Fibroblast of upper back skin (primary cell): ENCODE measurements around the gene ATM.
"Not testable (repeated sequence)": the region's sequence is repeated elsewhere in the genome, so short reads cannot be mapped to it uniquely, and the experiment has no call there.

Experiments used
- DNase-seq: peaks from one replicate; pipeline ENCODE4 v3.0.0-alpha.2; 2013

Gene ATM

DNA sequence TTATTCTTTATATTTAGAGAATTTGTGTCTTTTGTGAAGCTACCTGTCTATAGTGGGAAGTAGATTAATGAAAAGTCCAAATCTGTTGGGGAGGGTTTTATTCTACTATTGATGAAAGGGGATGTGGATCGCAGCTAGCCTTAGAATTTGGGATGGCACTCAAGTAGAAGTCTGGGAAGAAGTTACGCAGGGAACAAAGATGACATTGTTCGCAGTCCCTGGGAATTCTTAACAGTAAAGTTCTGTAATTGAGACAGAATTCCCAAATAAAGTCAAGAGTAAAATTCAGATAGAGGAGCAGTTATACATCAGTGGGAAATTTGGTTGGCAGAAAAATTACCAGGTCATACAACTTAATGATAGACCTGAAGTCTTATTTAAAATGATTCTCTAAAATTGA, 64.1 kb downstream of the ATM start:
- DNase-seq = no peak

DNA sequence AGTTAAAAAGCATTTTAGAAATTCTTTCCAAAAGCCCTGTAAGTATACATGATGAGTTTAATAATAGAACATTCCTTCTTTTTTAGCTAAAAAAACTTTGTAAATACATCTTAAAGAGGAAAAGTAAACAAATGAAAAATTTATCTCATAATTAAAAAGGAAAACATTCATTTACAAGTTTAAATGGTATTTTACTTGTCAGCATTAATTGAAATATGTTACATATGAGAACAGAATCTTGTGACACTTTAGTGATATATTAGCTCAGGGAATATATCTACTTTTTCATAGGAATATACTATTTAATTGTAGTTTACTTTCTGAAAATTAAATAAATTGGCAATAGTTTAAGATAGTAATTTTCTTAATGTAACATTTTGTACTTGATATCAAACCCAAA, 66.2 kb downstream of the ATM start:
- DNase-seq = not testable (repeated sequence)

DNA sequence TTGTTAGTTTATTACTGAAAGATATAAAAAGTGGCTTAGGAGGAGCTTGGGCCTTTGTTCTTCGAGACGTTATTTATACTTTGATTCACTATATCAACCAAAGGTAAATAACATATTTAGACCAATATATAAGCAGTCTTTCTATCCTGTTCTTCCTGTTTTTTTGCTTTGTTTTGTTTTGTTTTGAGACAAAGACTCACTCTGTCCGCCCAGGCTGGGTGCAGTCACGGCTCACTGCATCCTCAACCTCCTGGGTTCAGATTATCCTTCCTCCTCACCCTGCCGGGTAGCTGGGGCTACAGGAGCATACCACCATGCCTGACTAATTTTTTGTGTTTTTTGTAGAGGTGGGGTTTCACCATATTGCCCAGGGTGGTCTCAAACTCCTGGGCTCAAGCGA, 66.8 kb downstream of the ATM start:
- no peak for DNase-seq

DNA sequence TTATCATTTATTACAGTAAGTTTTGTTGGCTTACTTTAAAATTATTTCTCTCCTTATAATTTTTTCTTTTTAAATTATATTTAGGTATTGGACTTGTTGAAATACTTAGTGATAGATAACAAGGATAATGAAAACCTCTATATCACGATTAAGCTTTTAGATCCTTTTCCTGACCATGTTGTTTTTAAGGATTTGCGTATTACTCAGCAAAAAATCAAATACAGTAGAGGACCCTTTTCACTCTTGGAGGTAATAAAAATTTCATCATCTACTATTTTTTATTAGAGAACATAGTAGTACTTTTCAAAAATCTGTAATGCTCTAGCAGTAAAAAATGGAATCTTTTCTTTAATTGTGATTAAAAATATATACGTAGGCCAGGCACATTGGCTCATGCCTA, 70.4 kb downstream of the ATM start:
- no peak for DNase-seq

DNA sequence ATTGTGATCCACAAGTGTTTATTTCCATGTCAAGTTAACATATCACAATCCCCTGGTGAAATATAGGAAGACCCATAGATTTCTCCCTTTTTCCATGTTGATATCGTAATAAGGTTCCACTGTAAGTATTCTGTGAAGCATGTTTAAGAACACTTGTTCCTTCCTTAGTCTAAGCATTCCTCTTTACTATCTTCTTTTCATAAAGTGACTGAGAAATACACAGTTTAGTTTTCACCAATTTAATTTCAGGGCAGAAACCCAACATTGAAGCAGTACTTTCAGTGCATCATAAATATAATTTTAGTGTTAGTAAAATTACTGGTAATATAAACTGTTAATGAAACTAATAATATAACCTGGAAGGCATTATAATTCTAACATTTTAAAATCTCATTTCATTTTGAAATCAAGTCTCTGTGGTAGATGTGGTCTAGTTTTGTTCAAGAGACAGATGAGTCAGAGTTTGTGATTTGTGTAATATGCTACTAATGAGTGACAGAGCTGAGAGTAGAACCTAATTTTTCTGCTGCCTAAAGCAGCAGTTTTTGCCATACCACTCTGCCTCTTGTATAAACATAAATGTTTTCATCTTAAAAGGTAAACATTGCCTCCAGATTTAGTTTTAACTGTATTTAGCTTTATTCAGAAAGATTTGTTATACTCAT, 79.4 kb downstream of the ATM start:
- peak; percentile 35 for DNase-seq

DNA sequence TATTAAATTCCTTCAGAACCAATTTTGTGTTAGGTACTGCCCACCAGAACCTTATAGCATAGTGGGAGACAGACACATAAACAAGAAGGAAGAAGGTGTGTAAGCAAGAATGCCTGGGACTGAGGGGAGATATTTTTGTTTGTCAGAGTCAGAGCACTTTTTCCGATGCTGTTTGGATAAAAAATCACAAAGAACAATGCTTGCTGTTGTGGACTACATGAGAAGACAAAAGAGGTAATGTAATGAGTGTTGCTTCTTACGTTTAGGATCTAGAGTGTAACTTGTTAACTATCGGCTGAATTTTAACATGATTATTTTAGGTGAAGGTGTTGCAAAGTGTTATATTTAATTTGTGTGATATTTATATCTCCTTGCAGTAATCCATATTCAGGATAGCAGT, 84.9 kb downstream of the ATM start:
- DNase-seq = no peak

DNA sequence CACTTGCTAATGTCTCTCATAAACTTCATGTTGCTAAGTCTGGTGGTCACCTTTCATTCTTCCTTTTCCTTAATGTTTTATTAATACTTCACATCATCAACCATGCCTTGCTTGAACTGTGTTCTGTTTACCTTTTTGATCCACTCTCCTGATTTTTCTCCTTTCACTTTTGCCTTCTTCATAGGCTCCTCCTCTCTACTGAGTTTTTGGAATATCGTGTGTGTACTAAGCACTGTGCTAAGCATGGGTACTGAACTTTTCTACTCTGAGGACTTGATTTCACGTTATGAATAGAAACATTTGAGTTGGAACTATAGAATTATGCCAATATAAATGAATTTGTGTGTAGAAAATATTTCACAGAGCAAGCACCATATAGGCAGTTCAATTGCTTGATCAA, 90.6 kb downstream of the ATM start:
- DNase-seq = no peak

DNA sequence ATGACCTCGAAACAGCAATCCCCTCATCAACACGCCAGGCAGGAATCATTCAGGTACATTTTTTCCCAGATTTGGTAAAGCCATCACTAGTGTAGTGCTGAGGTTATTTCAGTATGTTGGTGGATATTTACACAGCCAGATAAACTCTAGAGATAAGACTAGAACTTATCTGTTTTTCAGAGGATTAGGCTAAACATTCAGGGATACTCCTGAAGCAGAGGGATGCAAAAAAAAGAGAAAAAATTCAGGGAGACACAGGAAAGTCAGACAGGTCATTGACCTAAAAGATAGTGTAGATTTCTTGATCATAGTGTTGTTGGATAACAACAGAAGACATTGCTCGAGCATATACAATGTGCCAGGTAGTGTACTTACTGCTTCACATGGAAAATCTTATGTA, 93.2 kb downstream of the ATM start:
- no peak for DNase-seq

DNA sequence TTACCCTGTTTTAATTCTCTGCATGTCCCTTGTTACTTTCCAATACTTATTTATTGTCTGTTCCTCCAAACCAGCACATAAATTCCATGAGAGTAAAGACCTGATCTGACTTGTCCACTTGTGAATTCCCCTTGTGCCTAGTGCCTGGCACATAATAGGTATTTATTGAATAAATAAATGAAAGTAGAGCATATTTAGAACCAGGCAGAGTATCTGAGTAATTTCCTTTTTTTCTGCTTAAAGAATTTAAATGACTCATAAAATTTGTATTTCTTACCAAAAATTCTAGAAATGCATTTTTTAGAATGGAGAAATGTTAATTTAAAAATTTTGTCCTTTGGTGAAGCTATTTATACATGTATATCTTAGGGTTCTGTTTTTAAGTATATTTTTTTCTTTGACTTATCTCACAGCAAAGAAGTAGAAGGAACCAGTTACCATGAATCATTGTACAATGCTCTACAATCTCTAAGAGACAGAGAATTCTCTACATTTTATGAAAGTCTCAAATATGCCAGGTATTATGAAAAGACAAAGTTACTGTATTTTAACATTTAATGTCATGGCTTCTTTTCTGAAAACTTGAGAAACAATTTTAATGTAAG, 96.8 kb downstream of the ATM start:
- DNase-seq = peak; percentile 22

DNA sequence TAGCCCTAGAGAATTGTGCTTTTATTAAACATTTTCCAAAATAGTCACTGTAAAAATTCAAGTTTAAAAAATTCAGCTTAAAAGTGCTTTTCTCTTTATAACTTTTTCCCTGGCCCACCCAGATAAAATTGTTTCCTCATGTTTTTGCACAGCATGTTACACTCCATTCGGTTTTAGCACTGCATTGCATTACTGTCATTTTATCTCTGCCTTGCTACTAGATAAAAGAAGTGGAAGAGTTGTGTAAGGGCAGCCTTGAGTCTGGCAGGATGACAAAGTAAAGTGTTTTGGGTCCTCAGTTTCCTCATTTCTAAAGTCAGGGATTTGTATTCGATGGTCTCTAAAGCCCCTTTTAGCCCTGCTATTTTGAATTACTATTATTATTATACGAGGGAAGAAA, 99.8 kb downstream of the ATM start:
- DNase-seq = no peak

DNA sequence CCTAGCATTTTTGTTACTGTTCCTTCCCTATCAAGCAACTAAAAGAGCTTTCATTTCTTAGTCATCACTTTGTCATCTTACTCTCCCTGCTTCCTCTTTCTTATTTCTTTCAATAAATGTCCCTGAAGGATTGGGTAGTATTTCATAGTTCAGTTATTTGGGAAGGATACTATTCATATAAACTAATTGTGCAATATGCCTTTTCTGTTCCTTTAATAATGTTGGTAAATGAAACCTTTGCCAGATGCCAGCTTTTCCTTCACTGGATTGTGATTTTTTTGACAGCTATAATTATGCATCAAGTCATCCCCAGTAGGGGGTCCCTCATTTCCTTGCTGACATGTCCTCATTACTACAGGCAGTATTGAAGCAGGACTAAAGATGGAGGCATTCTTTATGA, 101.7 kb downstream of the ATM start:
- peak; percentile 46 for DNase-seq

DNA sequence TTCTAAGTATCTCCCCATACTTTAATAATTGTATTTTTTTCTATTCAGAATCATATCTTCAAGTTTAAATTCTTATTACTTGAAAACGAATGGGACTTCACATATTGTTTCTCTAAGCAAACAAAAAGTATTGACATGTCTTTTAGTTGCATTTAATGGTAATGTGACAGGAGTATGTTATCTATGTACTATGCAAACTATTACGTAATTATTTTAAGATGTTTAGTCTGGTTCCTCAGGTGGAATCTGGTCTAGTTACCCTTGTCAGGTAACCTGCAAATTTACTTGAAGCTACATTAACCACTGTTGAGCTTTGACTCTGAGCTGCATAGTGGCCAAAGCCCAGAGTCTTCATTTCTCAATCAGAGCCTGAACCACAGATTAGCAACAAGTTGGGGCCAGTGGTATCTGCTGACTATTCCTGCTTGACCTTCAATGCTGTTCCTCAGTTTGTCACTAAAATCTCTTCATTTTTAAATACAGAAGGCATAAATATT, 110.6 kb downstream of the ATM start:
- no peak for DNase-seq

DNA sequence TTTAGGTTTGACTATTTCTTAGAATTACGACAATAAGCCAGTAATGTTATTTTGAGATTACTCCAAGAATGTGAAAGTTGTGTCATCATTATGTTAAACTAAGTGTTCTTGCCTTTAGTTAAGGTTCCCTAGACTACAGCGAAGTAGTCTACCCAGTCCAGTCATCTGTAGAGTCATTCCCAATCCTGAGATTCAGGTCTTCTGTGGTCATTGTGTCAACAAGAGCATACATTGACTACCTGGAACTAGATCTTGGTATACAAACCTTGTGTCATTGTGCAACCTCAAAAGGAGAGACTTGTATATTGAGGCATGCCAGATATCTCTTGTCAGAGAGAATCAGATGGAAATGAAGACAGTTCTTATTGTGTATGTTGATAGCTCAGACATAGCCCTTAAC, 115.9 kb downstream of the ATM start:
- DNase-seq = no peak

DNA sequence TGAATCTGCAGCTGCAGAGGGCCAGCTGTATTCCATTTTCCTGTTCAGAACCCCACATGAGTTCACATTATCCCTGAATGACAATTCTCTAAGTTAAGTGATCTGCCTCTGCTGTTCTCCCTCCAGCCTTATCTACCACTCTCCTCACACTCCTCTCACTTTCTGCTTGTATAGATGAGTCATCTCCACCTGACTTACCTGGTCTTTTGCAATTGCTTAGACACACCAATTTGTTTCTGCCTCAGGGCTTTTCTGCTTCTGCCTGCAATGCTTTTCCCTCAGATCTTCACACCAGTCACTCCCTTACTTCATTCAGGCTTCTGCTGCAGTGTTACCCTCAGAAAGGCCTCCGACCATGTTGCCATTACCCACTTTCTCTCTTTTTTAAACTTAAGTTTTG, 118.1 kb downstream of the ATM start:
- DNase-seq = no peak

DNA sequence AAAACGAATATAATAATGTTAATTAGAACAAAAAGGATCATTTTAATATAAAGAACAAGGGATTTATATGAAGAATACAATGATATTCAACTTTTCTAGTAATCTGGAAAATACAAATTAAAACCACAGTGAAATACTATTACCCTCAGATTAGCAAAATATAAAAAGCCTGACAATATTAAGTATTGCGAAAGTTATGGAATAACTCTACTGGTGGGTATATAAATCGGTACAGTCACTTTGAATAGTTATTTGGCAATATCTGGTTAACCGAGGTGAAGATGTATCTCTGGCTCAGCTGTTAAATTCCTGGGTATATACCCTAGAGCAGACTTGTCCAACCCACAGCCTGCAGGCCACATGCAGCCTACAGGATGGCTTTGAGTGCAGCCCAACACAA, 118.8 kb downstream of the ATM start:
- no peak for DNase-seq

DNA sequence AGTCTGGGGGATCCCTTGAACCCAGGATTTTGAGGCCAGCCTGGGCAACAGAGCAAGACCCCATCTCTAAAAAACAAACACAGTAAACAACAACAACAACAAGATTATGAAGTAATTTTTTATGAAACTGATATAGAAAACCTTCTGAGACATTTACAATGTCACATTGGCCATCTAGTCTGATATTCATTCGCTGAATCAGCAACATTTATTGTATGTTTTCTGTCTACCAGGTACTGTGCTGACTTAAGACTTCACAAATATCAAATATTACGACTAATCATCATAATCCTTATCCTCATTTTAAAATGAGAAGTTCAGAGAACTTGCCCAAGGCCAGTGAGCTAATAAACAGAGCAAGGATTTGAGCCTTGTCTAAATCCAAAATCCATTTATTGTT, 120.8 kb downstream of the ATM start:
- no peak for DNase-seq

DNA sequence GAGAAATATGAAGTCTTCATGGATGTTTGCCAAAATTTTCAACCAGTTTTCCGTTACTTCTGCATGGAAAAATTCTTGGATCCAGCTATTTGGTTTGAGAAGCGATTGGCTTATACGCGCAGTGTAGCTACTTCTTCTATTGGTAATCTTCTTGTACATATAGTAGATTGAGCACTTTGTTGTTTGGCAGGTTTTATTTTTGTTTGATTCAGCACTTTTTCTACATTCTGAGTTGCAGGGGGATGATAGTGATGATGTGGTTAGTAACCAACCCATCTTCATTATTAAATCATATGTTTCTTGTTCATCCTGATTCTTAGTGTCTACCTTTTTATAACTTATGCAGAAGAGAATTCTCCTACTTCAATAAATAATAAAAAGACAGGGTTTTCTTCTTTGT, 122.9 kb downstream of the ATM start:
- DNase-seq = no peak

DNA sequence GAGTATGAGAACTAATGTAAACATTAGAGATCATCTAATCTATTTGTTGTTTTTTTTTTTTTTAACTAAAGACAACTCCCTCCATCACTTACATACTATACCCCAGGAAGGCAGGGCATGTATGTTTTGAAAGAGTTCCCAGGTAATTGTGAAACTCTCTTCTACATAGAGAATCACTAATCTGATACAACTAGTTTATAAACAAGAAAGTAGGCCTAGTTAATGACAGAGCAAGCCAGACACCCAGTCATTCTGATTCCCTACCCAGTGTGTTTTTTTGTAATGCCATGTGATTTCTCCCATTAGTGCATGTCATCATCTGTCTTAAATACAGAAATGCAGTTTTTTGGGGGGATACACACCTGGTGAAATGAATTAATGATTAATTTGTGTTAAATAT, 123.6 kb downstream of the ATM start:
- DNase-seq = no peak

DNA sequence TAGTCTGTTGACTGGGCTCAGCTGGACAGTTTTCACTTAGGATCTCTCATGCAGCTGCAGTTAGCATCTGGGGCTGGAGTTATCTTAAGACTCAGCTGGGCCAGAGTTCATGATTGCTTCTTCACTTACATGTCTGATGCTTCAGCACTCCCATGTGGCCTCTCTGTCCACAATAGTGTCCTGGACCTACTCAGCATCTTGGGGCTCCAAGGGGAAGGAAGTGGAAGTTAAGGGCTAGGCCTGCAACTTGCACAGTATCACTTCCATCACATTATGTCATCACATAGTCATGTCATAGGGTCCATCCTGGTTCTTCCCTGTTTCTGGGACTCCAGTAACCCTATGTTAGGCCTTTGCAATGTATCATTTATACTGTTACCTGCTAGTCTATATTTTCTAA, 128.6 kb downstream of the ATM start:
- no peak for DNase-seq

DNA sequence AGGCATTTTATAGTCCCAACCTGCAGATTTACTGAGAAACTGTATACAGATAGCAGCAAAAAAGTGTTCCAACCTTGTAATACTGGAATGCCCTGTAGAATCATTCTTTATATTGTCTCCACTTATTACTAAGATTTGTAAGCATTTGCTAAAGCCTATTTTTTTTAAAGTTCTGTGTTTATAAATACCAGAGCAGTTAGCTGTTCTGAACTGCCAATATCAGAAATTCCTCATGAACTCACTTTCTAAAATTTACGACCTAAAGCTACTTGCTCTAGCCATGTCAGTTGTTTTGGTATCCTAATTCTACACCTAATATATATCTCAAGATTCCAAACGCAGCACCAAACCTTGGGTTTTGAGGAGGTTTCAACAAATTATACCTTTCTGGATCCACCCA, 141.3 kb downstream of the ATM start:
- peak; percentile 49 for DNase-seq

DNA sequence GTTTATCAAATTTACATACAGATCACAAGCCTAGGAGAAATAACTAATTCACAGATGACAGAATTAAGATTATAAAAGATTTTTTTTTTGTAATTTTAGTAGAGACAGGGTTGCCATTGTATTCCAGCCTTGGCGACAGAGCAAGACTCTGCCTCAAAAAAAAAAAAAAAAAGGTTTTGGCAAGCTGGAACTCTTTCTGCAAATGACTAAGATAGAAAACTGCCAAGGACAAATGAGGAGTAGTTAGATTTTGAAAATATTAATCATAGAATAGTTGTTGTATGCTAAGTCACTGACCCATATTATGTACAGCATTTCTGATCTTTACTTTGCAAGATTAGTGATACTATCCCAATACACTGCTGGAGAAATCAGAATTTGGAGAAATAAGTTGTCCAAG, 145.3 kb downstream of the ATM start:
- peak; percentile 7 for DNase-seq

DNA sequence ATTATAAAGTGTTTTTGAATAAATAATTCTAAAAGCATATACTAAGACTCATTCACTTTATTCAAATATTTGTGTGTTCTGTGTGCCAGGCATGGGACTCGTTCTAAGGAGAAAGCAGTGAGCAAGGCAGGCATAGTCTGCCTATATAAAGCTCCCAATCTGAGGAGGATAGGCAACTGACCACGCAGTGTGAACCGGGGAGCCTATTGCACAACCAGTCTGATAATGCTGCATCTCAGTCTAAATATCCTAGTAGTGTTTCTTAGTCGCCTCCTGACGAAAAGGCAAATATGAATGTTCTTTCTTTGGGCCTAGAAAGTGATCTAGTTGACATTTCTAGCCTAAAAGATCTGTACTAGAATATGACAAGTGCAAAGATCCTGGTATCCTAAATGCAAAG, 146.2 kb downstream of the ATM start:
- DNase-seq = peak; percentile 8

DNA sequence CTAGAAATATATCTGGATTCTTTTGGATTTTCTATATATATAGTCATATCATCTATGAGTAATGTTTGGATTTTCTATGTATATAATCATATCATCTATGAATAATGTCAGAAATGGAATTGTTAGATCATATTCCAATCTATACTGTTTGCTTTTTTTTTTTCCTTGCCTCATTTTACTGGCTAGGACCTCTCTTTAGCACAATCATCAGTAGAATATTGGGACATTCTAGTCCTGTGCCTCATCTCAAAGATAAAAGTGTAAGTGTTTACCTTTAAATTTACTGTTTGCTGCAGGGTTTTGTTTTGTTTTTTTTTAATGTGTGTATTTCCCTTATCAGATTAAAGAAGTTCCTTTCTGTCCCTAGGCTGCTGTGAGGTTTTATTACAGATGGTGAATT, 147.4 kb downstream of the ATM start:
- DNase-seq = no peak

DNA sequence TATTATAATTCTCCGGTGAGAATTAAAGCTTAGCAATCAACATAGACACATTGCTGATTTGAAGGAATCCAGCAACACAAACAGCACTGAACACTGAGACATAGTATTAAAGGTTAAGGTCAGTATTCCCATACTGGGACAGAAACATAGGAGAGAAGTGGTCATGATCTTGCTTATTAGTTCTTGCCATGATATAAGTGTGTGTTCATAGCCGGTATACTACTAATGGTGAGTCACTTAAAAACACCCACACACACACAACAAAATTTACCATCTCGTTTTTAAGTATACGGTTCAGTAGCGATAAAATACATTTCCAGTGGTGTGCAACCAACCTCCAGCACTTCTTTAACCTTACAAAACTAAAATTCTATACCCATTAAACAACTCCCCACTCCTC, 148.1 kb downstream of the ATM start:
- DNase-seq = no peak

DNA sequence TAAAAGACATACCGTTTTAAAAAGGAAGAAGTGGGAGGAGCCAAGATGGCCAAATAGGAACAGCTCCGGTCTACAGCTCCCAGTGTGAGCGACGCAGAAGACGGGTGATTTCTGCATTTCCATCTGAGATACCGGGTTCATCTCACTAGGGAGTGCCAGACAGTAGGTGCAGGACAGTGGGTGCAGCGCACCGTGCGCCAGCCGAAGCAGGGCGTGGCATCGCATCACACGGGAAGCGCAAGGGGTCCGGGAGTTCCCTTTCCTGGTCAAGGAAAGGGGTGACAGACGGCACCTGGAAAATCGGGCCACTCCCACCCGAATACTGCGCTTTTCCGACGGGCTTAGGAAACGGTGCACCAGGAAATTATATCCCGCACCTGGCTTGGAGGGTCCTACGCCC, 150.6 kb downstream of the ATM start:
- not testable (repeated sequence) for DNase-seq
